ENCODE results near the gene PRPH2. TPM values are rescaled to one million over a fixed set of nuclear protein-coding genes. Genes with fewer than 3 reads are reported as not detected.

PRPH2 gene
- total and polyA plus RNA-seq, 2 donors from 2014 or later, result 0.75 to 1.6 TPM

DNA sequence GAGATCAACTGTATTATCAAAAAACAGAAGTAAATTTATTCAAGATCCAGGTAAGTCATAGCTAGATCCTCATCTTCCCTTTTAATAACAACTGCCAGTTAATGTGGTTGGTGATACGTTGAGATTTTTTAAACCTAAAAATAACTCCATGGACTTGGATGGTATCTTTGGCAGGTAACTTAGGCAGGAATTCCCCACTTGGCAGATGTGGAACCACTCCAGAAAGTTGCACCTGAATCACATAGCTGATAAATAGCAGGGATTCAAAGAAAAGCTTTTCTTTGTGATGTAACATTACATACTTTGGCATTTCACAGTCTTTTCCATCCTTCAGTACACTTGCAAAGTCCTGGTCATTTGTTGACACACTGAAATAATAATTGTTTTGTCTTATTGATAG lies 62.6 kb downstream of the PRPH2 start:
- no peak for DNase-seq
- TF ChIP-seq, protein P1, sequence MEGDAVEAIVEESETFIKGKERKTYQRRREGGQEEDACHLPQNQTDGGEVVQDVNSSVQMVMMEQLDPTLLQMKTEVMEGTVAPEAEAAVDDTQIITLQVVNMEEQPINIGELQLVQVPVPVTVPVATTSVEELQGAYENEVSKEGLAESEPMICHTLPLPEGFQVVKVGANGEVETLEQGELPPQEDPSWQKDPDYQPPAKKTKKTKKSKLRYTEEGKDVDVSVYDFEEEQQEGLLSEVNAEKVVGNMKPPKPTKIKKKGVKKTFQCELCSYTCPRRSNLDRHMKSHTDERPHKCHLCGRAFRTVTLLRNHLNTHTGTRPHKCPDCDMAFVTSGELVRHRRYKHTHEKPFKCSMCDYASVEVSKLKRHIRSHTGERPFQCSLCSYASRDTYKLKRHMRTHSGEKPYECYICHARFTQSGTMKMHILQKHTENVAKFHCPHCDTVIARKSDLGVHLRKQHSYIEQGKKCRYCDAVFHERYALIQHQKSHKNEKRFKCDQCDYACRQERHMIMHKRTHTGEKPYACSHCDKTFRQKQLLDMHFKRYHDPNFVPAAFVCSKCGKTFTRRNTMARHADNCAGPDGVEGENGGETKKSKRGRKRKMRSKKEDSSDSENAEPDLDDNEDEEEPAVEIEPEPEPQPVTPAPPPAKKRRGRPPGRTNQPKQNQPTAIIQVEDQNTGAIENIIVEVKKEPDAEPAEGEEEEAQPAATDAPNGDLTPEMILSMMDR (IDR thresholded peaks at IDR 0.05; ENCODE audit: borderline replicate concordance, extremely low read depth, insufficient read depth), result no peak
- no peak overlapping the region for H3K9ac ChIP-seq (ENCODE audit: low read length in 3 of 3)
- peaks cover 4 to 46% (median 21%) of the 10 kb centered on the region in 3 donors for H3K36me3 ChIP-seq (ENCODE audit: control insufficient read depth in 2 of 3, insufficient read depth in 3 of 3, low read length in 3 of 3)
- FAIRE-seq, result no peak
- H3K27me3 ChIP-seq (ENCODE audit: control insufficient read depth, insufficient read depth, low read length), result no peaks in the 10 kb centered on the region
- no peak overlapping the region for H3K27ac ChIP-seq (ENCODE audit: low read depth in 2 of 2, low read length in 2 of 2)
- no peaks in the 10 kb centered on the region for H3K4me1 ChIP-seq (ENCODE audit: control insufficient read depth in 2 of 3, insufficient read depth in 2 of 3, low read depth in 1 of 3, low read length in 3 of 3)
- intact Hi-C loops (cut with DNase I), result loop anchor here (5.0 to 10.0 kb wide), 2 partner anchors 65 to 217 kb away; partner anchors contain the start of genes PRPH2 and RPL7L1
- no peaks in the 10 kb centered on the region for H3K9me3 ChIP-seq (ENCODE audit: control insufficient read depth in 2 of 3, insufficient read depth in 1 of 3, low read length in 3 of 3)
- H3K4me3 ChIP-seq (ENCODE audit: low read length in 3 of 3), result no peak overlapping the region

DNA sequence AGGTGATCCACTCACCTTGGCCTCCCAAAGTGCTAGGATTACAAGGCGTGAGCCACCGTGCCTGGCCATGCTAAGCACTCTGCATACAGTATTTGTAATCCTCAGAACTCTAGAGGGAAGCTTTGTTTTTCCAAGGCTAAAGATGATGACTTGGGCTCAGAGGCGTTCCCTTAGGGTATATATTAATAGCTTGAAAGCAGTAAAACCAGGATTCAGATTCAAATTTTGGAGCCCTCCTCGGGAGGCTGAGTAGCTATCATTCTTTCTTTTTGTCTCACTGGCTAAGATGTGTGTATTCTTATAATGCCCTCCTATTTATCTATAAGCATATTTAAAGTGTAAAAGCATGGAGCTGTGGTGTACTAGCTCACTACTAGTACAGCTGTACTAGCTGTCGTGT lies 68.5 kb downstream of the PRPH2 start:
- Histone ChIP-seq H3K36me3 (ENCODE audit: control insufficient read depth in 2 of 3, insufficient read depth in 3 of 3, low read length in 3 of 3) (peaks cover 4 to 42% (median 15%) of the 10 kb centered on the region in 3 donors), H3K27me3 (ENCODE audit: control insufficient read depth, insufficient read depth, low read length) (no peaks in the 10 kb centered on the region), H3K4me1 (ENCODE audit: control insufficient read depth in 2 of 3, insufficient read depth in 2 of 3, low read depth in 1 of 3, low read length in 3 of 3) (no peaks in the 10 kb centered on the region), H3K9ac (ENCODE audit: low read length in 3 of 3) (no peak overlapping the region), H3K27ac (ENCODE audit: low read depth in 2 of 2, low read length in 2 of 2) (no peak overlapping the region), H3K9me3 (ENCODE audit: control insufficient read depth in 2 of 3, insufficient read depth in 1 of 3, low read length in 3 of 3) (no peaks in the 10 kb centered on the region), H3K4me3 (ENCODE audit: low read length in 3 of 3) (no peak overlapping the region)
- TF ChIP-seq, protein P1 (IDR thresholded peaks at IDR 0.05; ENCODE audit: borderline replicate concordance, extremely low read depth, insufficient read depth), result no peak
- DNase-seq (no peak), FAIRE-seq (no peak)
- intact Hi-C loops (cut with DNase I), result no loop called here

DNA sequence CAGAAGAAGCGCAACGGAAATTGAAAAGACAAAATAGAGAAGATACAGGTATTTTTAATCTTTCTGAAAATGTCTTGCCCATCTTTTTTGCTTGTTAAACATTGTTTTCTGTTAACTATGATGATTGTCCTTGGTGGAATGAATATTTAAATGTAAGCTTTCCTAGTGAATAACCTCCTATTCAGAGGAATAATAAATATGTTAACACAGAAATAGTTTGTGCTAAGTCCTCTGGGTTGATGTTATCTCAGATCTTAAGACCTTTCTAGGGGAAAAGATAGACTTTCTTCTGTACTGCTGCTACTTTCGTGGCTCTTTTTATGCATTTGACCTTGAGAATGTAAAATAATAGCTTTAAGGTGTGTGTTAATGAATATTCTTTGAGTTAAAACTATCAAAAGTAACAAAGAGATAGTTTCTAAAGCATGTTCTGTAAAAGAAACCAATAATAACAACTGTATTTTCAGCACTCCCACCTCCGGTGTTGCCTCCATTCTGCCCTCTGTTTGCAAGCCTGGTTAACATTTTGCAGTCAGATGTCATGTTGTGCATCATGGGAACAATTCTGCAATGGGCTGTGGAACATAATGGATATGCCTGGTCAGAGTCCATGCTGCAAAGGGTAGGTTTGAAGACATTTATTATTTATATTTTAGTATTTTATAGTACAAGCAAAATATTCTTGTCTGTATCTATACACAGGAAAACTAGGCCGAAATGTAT lies 70.2 kb downstream of the PRPH2 start:
- H3K9ac ChIP-seq (ENCODE audit: low read length in 3 of 3), result no peak overlapping the region
- intact Hi-C loops (cut with DNase I), result no loop called here
- no peak for FAIRE-seq

More for the DNA sequence above, 70.2 kb downstream of the PRPH2 start:
- Histone ChIP-seq H3K9me3 (ENCODE audit: control insufficient read depth in 2 of 3, insufficient read depth in 1 of 3, low read length in 3 of 3) (no peaks in the 10 kb centered on the region), H3K36me3 (ENCODE audit: control insufficient read depth in 2 of 3, insufficient read depth in 3 of 3, low read length in 3 of 3) (peaks cover 2 to 40% (median 11%) of the 10 kb centered on the region in 3 donors), H3K27me3 (ENCODE audit: control insufficient read depth, insufficient read depth, low read length) (no peaks in the 10 kb centered on the region), H3K27ac (ENCODE audit: low read depth in 2 of 2, low read length in 2 of 2) (no peak overlapping the region), H3K4me3 (ENCODE audit: low read length in 3 of 3) (no peak overlapping the region), H3K4me1 (ENCODE audit: control insufficient read depth in 2 of 3, insufficient read depth in 2 of 3, low read depth in 1 of 3, low read length in 3 of 3) (no peaks in the 10 kb centered on the region)
- TF ChIP-seq, protein P1 (IDR thresholded peaks at IDR 0.05; ENCODE audit: borderline replicate concordance, extremely low read depth, insufficient read depth), result no peak
- DNase-seq, result no peak

Other genes starting within 250 kb of the PRPH2 start
- 35.2 TPM for gene UBR2, start 158.6 kb downstream of the PRPH2 start, total RNA-seq
- gene UBR2, start 158.6 kb downstream of the PRPH2 start, polyA plus RNA-seq (ENCODE audit: insufficient read depth, low read depth, low replicate concordance), result 7.6 TPM
- 21.2 TPM for gene TBCC, start 23.5 kb upstream of the PRPH2 start, total RNA-seq
- gene TBCC, start 23.5 kb upstream of the PRPH2 start, polyA plus RNA-seq (ENCODE audit: insufficient read depth, low read depth, low replicate concordance), result 17.6 TPM
- 20.9 TPM for gene BICRAL, start 59.5 kb upstream of the PRPH2 start, total RNA-seq
- gene BICRAL, start 59.5 kb upstream of the PRPH2 start, polyA plus RNA-seq (ENCODE audit: insufficient read depth, low read depth, low replicate concordance), result 2.7 TPM
- 80.7 TPM for gene RPL7L1, start 157.0 kb upstream of the PRPH2 start, total RNA-seq
- 47.0 TPM for gene RPL7L1, start 157.0 kb upstream of the PRPH2 start, polyA plus RNA-seq (ENCODE audit: insufficient read depth, low read depth, low replicate concordance)
- gene PTCRA, start 193.5 kb upstream of the PRPH2 start, total RNA-seq, result not detected
- gene PTCRA, start 193.5 kb upstream of the PRPH2 start, polyA plus RNA-seq (ENCODE audit: insufficient read depth, low read depth, low replicate concordance), result not detected
- gene CNPY3, start 206.9 kb upstream of the PRPH2 start, total RNA-seq, result 49.9 TPM
- 40.1 TPM for gene CNPY3, start 206.9 kb upstream of the PRPH2 start, polyA plus RNA-seq (ENCODE audit: insufficient read depth, low read depth, low replicate concordance)
- gene GNMT, start 238.2 kb upstream of the PRPH2 start, total RNA-seq, result 0.54 TPM
- gene GNMT, start 238.2 kb upstream of the PRPH2 start, polyA plus RNA-seq (ENCODE audit: insufficient read depth, low read depth, low replicate concordance), result 1.9 TPM

All from kidney (tissue), 14 donors.